ENCODE data around the gene CHSY3. TPM values are rescaled to one million over a fixed set of nuclear protein-coding genes. Genes with fewer than 3 reads are reported as not detected.

The CHSY3 gene
- total and polyA plus RNA-seq, 12 donors = 0.15 to 1.6 (median 1.0) TPM

DNA sequence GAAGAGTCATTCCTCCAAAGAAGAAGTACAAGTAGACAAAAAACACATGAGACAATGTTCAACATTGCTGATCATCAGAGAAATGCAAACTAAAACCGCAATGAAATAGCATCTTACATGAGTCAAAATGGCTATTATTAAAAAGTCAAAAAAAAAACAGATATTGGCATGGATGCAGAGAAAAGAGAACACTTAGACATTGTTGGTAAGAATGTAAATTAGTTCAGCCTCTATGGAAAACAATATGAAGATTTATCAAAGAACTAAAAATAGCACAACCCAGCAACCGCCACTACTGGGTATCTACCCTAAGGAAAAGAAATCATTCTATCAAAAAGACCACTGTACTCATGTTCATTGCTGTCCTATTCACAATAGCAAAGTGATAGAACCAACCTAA is 157.5 kb downstream of the CHSY3 start:
- WGBS, 2 donors = 81 to 90% methylated on average over 2 of the region's 2 CpGs
- Histone ChIP-seq H3K9me3 (peaks cover 0 to 10% (median 0%) of the 10 kb centered on the region in 11 donors), H3K36me3 (no peaks in the 10 kb centered on the region), H3K4me1 (peaks cover 0 to 3% (median 0%) of the 10 kb centered on the region in 9 donors), H3K27me3 (no peaks in the 10 kb centered on the region), H3K27ac (no peak overlapping the region), H3K4me3 (no peak overlapping the region)
- ATAC-seq (no peak), DNase-seq (no peak)
- intact Hi-C loops (cut with DNase I) = no loop called here
- TF ChIP-seq, protein P1, sequence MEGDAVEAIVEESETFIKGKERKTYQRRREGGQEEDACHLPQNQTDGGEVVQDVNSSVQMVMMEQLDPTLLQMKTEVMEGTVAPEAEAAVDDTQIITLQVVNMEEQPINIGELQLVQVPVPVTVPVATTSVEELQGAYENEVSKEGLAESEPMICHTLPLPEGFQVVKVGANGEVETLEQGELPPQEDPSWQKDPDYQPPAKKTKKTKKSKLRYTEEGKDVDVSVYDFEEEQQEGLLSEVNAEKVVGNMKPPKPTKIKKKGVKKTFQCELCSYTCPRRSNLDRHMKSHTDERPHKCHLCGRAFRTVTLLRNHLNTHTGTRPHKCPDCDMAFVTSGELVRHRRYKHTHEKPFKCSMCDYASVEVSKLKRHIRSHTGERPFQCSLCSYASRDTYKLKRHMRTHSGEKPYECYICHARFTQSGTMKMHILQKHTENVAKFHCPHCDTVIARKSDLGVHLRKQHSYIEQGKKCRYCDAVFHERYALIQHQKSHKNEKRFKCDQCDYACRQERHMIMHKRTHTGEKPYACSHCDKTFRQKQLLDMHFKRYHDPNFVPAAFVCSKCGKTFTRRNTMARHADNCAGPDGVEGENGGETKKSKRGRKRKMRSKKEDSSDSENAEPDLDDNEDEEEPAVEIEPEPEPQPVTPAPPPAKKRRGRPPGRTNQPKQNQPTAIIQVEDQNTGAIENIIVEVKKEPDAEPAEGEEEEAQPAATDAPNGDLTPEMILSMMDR (IDR thresholded peaks at IDR 0.05) = no peak

DNA sequence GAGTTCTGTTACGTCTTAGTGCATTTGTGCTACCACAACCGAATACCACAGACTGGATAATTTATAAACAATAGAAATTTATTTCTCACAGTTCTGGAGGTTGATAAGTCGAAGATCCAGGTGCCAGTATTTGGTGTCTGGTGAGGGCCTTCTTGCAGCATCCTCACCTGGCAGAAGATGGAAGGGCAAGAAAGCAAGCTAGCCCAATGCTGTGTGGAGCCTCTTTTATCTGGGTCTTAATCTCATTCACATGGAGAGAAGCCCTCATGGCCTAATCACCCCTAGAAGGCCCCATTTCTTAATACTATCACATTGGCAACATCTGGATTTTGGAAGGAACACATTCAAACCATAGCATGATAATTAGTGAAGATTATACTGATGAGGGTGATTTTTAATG is 159.3 kb downstream of the CHSY3 start:
- WGBS, 2 donors = 94 to 98% methylated on average over 3 of the region's 3 CpGs
- no peaks in the 10 kb centered on the region for H3K27me3 ChIP-seq
- DNase-seq (no peak), ATAC-seq (no peak)
- intact Hi-C loops (cut with DNase I) = no loop called here
- no peak overlapping the region for H3K27ac ChIP-seq
- no peaks in the 10 kb centered on the region for H3K36me3 ChIP-seq
- peaks cover 0 to 10% (median 0%) of the 10 kb centered on the region in 11 donors for H3K9me3 ChIP-seq
- TF ChIP-seq, protein P1 (IDR thresholded peaks at IDR 0.05) = no peak
- H3K4me1 ChIP-seq = peaks cover 0 to 5% (median 0%) of the 10 kb centered on the region in 9 donors
- H3K4me3 ChIP-seq = no peak overlapping the region

DNA sequence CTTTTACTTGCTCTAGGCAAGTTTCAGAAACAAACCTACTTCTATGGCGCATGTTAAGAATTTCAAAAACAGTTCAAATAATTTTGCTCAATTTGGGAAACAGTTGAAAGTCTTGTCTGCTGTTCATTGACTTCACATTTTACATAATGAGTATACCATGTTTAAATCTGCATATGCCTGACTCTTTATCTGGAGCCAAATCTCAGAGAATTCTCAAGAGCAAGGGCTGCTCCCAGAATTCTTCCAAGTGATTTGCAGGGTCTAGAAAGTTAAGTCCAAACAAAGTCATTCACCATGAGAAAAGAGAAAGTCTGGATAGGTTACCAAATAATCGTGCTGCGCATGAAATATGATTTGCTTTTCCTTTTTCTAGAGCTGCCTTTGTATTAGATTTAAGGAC is 160.2 kb downstream of the CHSY3 start:
- 87 to 94% methylated on average over 3 of the region's 3 CpGs for WGBS, 2 donors
- H3K27me3 ChIP-seq = no peaks in the 10 kb centered on the region
- H3K9me3 ChIP-seq = peaks cover 0 to 10% (median 0%) of the 10 kb centered on the region in 11 donors
- peaks cover 0 to 5% (median 0%) of the 10 kb centered on the region in 9 donors for H3K4me1 ChIP-seq
- intact Hi-C loops (cut with DNase I) = no loop called here
- no peak overlapping the region for H3K27ac ChIP-seq
- DNase-seq (no peak), ATAC-seq (no peak)
- TF ChIP-seq, protein P1 (IDR thresholded peaks at IDR 0.05) = no peak
- no peak overlapping the region for H3K4me3 ChIP-seq
- H3K36me3 ChIP-seq = no peaks in the 10 kb centered on the region

DNA sequence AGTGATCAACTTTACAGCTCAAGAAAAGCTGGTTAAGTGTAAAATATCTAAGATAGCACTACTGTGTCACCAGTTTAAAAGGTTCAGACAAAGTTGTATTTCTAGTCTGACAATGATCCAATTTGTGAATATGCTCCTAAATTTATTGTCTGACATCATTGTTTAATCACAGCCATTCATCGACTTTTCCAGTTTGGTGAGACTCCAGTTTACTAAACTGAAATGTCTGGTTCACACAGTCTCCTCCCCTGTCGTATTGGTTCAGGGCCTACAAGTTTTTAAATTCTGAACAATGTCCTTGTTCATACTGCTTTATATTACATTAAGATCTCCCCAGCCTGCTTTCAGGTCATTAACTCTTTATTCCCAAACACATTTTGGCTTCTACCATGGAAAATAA is 161.4 kb downstream of the CHSY3 start:
- WGBS, 2 donors = 78 to 80% methylated on average over 2 of the region's 2 CpGs

More for the DNA sequence above, 161.4 kb downstream of the CHSY3 start:
- H3K27ac ChIP-seq = peak overlapping the region in 1 of 10 donors; percentile 23
- TF ChIP-seq, protein P1 (IDR thresholded peaks at IDR 0.05) = no peak
- no peaks in the 10 kb centered on the region for H3K9me3 ChIP-seq
- H3K27me3 ChIP-seq = no peaks in the 10 kb centered on the region
- no peaks in the 10 kb centered on the region for H3K36me3 ChIP-seq
- H3K4me1 ChIP-seq = peaks cover 0 to 5% (median 0%) of the 10 kb centered on the region in 9 donors
- intact Hi-C loops (cut with DNase I) = no loop called here
- H3K4me3 ChIP-seq = no peak overlapping the region
- ATAC-seq (no peak), DNase-seq (no peak)
